GM12865 (cell line): ENCODE measurements around the gene KCNQ2.

ENCODE experiments used
- DNase-seq: peaks from one replicate; pipeline ENCODE4 v3.0.0; 2010; ENCODE audit warnings: low read depth
- H3K4me3 ChIP-seq: 2 replicates; pipeline ENCODE4 v1.5.1; 2011; ENCODE audit warnings: mild to moderate bottlenecking, low read depth, low read length, control low read depth
- CTCF ChIP-seq: IDR thresholded peaks from 2 replicates; pipeline ENCODE4 v1.5.1; 2011; ENCODE audit warnings: low read length, control low read depth, low read depth, inconsistent platforms; ENCODE audit not compliant: insufficient read depth; ENCODE audit errors: missing control alignments

KCNQ2 gene

DNA sequence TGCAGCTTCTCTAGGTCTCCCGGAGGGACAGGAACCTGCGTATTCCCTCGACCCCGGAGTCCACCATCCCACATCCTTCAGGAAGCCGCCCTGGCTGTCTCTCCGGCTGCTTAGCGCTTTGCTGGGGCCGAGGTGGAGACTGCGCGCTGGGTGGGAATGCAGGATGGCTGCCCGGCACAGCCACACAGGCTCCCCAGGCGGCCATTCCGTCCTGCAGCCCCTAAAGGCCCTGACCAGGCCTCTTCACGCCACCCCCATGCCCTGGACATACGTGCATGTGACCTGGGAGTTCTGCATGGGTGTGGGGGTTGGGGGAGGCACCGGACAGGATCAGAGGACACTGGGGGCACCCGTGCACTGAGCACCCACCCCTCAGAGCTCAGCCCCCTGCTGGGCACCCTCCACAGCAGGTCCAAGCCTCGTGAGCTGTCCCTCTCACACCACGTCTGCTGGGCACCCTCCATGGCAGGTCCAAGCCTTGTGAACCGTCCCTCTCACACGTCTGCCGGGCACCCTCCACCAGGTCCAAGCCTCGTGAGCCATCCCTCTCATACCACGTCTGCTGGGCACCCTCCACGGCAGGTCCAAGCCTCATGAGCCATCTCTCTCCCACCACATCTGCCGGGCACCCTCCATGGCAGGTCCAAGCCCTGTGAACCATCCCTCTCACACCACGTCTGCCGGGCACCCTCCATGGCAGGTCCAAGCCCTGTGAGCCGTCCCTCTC lies 70.9 kb downstream of the KCNQ2 start:
- TF ChIP-seq CTCF, result no peak
- H3K4me3 ChIP-seq, result no peak overlapping the region
- DNase-seq, result no peak

GRCh38 chr20:63400486-63401210 lies 71.8 kb downstream of the KCNQ2 start:
- no peak overlapping the region for H3K4me3 ChIP-seq
- no peak for DNase-seq
- TF ChIP-seq CTCF, result no peak

DNA sequence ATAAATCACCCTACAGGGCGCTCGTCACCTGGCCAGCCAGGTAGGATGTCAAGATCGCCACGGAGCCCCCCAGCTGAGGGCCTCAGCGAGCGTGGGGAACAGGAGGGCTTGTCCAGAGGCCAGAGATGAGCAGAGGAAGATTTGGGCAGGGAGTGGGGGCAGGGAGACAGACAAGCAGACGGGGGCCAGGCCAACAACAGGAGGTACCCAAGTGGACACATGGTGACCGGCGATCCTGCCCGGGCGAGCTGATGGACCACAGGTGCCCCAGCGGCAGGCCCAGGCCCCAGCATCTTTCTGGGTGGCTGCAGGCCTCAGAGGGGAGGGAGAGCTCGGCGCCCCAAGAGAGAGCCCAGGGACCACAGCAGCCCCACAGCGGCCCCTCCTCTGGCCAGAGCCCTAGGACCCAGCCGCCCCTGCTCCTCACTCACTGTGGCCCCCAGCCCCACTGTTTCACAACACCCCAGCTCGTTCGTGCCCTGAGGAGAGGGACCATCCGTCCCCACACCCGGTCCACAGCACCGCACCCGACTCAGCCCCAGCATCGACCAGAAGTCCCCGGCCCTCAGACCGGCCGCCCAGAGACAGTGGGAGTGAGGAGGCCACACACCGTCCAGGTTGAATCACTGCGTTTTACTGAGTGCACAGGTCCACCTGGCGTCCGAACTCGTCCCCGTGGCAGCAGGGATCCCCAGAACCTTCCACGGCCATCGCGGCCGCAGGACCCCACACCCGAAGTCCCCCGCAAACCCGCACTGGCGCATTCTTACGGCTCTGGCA lies 72.7 kb downstream of the KCNQ2 start:
- no peak overlapping the region for H3K4me3 ChIP-seq
- no peak for DNase-seq
- no peak for TF ChIP-seq CTCF

DNA sequence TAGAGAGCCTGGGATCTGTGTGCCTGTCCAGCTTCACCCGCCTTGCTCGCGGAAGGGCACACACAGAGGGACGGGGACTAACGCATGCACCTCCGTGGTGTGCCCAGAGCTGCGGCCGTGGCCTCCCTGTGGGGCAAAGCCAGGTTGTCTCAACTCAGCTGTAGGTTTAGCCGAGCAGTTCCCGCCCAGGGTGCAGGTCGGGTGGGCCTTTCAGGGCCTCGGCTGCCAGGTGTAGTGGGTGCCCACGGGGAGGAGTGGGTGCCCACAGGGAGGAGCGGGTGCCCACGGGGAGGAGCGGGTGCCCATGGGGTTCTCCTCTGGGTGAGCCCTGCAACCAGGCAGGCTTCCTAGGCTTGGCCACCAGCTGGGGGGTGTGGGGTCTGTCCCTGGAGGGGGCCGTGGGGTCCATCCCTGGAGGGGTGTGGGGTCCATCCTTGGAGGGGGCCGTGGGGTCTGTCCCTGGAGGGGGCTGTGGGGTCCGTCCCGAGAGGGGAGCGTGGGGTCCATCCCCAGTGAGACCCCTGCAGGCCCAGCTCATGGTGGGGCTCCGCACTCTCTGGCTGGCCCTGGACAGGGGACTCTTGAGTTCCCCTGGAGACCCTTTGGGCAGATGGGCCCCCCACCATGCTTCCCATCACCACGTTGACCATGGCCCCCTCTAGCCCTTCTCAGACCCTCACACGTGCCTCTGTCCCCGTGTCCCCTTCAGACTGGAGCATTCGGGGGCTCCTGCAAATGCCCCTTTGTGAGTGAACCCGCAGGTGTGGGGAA lies 73.5 kb downstream of the KCNQ2 start:
- no peak for DNase-seq
- H3K4me3 ChIP-seq, result no peak overlapping the region
- TF ChIP-seq CTCF, result no peak

GRCh38 chr20:63397946-63398450 lies 74.5 kb downstream of the KCNQ2 start:
- H3K4me3 ChIP-seq, result no peak overlapping the region
- no peak for TF ChIP-seq CTCF
- DNase-seq, result no peak

GRCh38 chr20:63397155-63397843 lies 75.2 kb downstream of the KCNQ2 start:
- no peak overlapping the region for H3K4me3 ChIP-seq
- DNase-seq, result no peak
- no peak for TF ChIP-seq CTCF
